HepG2 (cell line): ENCODE data around the gene ZNF48. TPM values are rescaled to one million over a fixed set of nuclear protein-coding genes. Genes with fewer than 3 reads are reported as not detected.
A peak's percentile ranks its signal among the peaks of the same experiment; 100 is the strongest.

Experiments
- ARID4A ChIP-seq: sonication (generic); formaldehyde crosslinking; IDR thresholded peaks from 2 replicates; pipeline ENCODE4 v1.5.0; 2020; ENCODE audit warnings: mild to moderate bottlenecking, missing genetic modification reagents, borderline replicate concordance
- ELF4 ChIP-seq: sonication (generic); formaldehyde crosslinking; IDR thresholded peaks from 2 replicates; pipeline ENCODE4 v1.5.0; 2020; ENCODE audit warnings: missing genetic modification reagents, mild to moderate bottlenecking, moderate library complexity, borderline replicate concordance
- HES4 ChIP-seq: sonication (generic); formaldehyde crosslinking; IDR thresholded peaks from 2 replicates; pipeline ENCODE4 v1.9.0; 2021; ENCODE audit warnings: mild to moderate bottlenecking, missing genetic modification reagents, borderline replicate concordance
- HOXA7 ChIP-seq: sonication (generic); formaldehyde crosslinking; IDR thresholded peaks from 2 replicates; pipeline ENCODE4 v1.8.1; 2022; ENCODE audit warnings: mild to moderate bottlenecking, missing genetic modification reagents, moderate library complexity
- ISX ChIP-seq: sonication (generic); formaldehyde crosslinking; conservative IDR thresholded peaks from 2 replicates; pipeline ENCODE4 v1.5.0; 2020; ENCODE audit warnings: missing genetic modification reagents
- JUNB ChIP-seq: sonication (generic); formaldehyde crosslinking; IDR thresholded peaks from 2 replicates; pipeline ENCODE4 v1.8.0; 2022; ENCODE audit warnings: missing genetic modification reagents, mild to moderate bottlenecking, borderline replicate concordance
- KDM4B ChIP-seq: sonication (generic); formaldehyde crosslinking; IDR thresholded peaks from 2 replicates; pipeline ENCODE4 v1.4.0; 2020; ENCODE audit warnings: missing genetic modification reagents
- MED1 ChIP-seq: sonication (generic); formaldehyde crosslinking; IDR thresholded peaks from 2 replicates; pipeline ENCODE4 v1.4.0; 2020; ENCODE audit warnings: missing genetic modification reagents
- MED8 ChIP-seq: sonication (generic); formaldehyde crosslinking; IDR thresholded peaks from 2 replicates; pipeline ENCODE4 v1.8.1; 2023; ENCODE audit warnings: mild to moderate bottlenecking, missing genetic modification reagents; ENCODE audit not compliant: insufficient replicate concordance
- NFE2L2 ChIP-seq: fragments of 150-350 bp; IDR thresholded peaks from 2 replicates; pipeline ENCODE4 v1.6.1; 2014; ENCODE audit warnings: low read length
- NRL ChIP-seq: sonication (generic); formaldehyde crosslinking; IDR thresholded peaks from 2 replicates; pipeline ENCODE4 v1.5.0; 2020; ENCODE audit warnings: missing genetic modification reagents, mild to moderate bottlenecking, moderate library complexity, borderline replicate concordance
- PAX8 ChIP-seq: sonication (generic); formaldehyde crosslinking; IDR thresholded peaks from 2 replicates; pipeline ENCODE4 v1.8.0; 2022; ENCODE audit warnings: mild to moderate bottlenecking, missing genetic modification reagents, borderline replicate concordance
- RFX3 ChIP-seq: IDR thresholded peaks from 2 replicates; pipeline ENCODE4 v1.6.1; 2016; ENCODE audit warnings: missing biosample characterization, missing genetic modification reagents
- TBX3 ChIP-seq: fragments of 450-650 bp; IDR thresholded peaks from 2 replicates; pipeline ENCODE4 v1.6.1; 2017; ENCODE audit warnings: antibody characterized with exemption, mild to moderate bottlenecking, inconsistent platforms, borderline replicate concordance
- TEAD3 ChIP-seq: optimal IDR thresholded peaks from 2 replicates; pipeline ENCODE3; 2016; ENCODE audit warnings: borderline replicate concordance
- THAP11 ChIP-seq: IDR thresholded peaks from 2 replicates; pipeline ENCODE4 v1.6.1; 2016; ENCODE audit warnings: missing biosample characterization, missing genetic modification reagents
- TOE1 ChIP-seq: sonication (generic); formaldehyde crosslinking; IDR thresholded peaks from 2 replicates; pipeline ENCODE4 v1.4.0; 2020; ENCODE audit warnings: mild to moderate bottlenecking, missing genetic modification reagents
- TRIM22 ChIP-seq: fragments of 450-650 bp; IDR thresholded peaks from 2 replicates; pipeline ENCODE4 v1.6.1; 2017
- ZBTB42 ChIP-seq: sonication (generic); formaldehyde crosslinking; IDR thresholded peaks from 2 replicates; pipeline ENCODE4 v1.5.0; 2020; ENCODE audit warnings: mild to moderate bottlenecking, missing genetic modification reagents
- ZFP41 ChIP-seq: sonication (generic); formaldehyde crosslinking; IDR thresholded peaks from 2 replicates; pipeline ENCODE4 v1.4.0; 2020; ENCODE audit warnings: mild to moderate bottlenecking, missing genetic modification reagents, borderline replicate concordance
- ZFX ChIP-seq: sonication (generic); formaldehyde crosslinking; IDR thresholded peaks from 2 replicates; pipeline ENCODE4 v1.4.0; 2020; ENCODE audit warnings: mild to moderate bottlenecking, low read depth, missing genetic modification reagents, moderate library complexity
- ZNF10 ChIP-seq: sonication (generic); formaldehyde crosslinking; IDR thresholded peaks from 2 replicates; pipeline ENCODE4 v1.4.0; 2020; ENCODE audit warnings: mild to moderate bottlenecking, low read depth, missing genetic modification reagents, borderline replicate concordance
- ZNF383 ChIP-seq: sonication (generic); formaldehyde crosslinking; IDR thresholded peaks from 2 replicates; pipeline ENCODE4 v1.4.0; 2020; ENCODE audit warnings: missing genetic modification reagents, mild to moderate bottlenecking, borderline replicate concordance
- ZNF460 ChIP-seq: sonication (generic); formaldehyde crosslinking; IDR thresholded peaks from 2 replicates; pipeline ENCODE4 v1.5.1; 2020; ENCODE audit warnings: missing genetic modification reagents, mild to moderate bottlenecking, borderline replicate concordance
- ZNF567 ChIP-seq: sonication (generic); formaldehyde crosslinking; IDR thresholded peaks from 2 replicates; pipeline ENCODE4 v1.8.1; 2023; ENCODE audit warnings: mild to moderate bottlenecking, missing genetic modification reagents, borderline replicate concordance
- ZNF766 ChIP-seq: sonication (generic); formaldehyde crosslinking; IDR thresholded peaks from 2 replicates; pipeline ENCODE4 v1.5.0; 2020; ENCODE audit warnings: missing genetic modification reagents, borderline replicate concordance
- polyA plus RNA-seq, 8 experiments: library from polyadenylated mRNA; depleted of rRNA in 3 of 8; stranded (reverse) in 7 of 8; unstranded in 1 of 8; fragments of >200 nt; fragmentation: Illumina TruSeq in 4 of 8; extraction: Trizol in 4 of 8; gene quantifications; 2 replicates each; pipeline versions ENCODE4 v1.2.1 to v1.2.3, GENCODE V29; 2011 to 2016; ENCODE audit warnings: low read depth in 4 of 8, missing spikeins in 1 of 8, mixed read lengths in 1 of 8; ENCODE audit not compliant: insufficient read depth in 1 of 8
- total RNA-seq, 5 experiments: library from RNA; depleted of rRNA; stranded (reverse); fragments of >200 nt; fragmentation: Illumina TruSeq; extraction: Trizol; gene quantifications; 2 replicates each; pipeline ENCODE4 v1.2.3, GENCODE V29; 2016; ENCODE audit warnings: low read depth in 1 of 5

Gene ZNF48
- total and polyA plus RNA-seq, 2 of the 13 experiments (the other 11 are each of a cell fraction or from before 2014, with no cell fraction given), result 9.9 to 12.3 TPM

- TF ChIP-seq KDM4B (CRISPR knock-in tag) (no peak), MED8 (CRISPR knock-in tag) (no peak), ZFP41 (CRISPR knock-in tag) (no peak), ZFX (CRISPR knock-in tag) (no peak), ZNF383 (CRISPR knock-in tag) (no peak), HOXA7 (CRISPR knock-in tag) (no peak), JUNB (no peak), ZNF10 (no peak), ZNF766 (CRISPR knock-in tag) (no peak), HES4 (no peak), NFE2L2 (no peak), TBX3 (peak; percentile 69; the same call in 1 of the 2 replicates), ARID4A (CRISPR knock-in tag) (peak; percentile 66; the same call in 1 of the 2 replicates), MED1 (CRISPR knock-in tag) (peak; percentile 58; the same call in 1 of the 2 replicates), ZNF567 (no peak; the same call in 1 of the 2 replicates), NRL (CRISPR knock-in tag) (no peak), RFX3 (CRISPR knock-in tag) (no peak), ELF4 (no peak; the same call in 1 of the 2 replicates), PAX8 (CRISPR knock-in tag) (no peak), TOE1 (CRISPR knock-in tag) (no peak), ZBTB42 (CRISPR knock-in tag) (no peak), TEAD3 (CRISPR knock-in tag) (peak; percentile 29), ZNF460 (CRISPR knock-in tag) (no peak), TRIM22 (no peak), ISX (no peak), THAP11 (CRISPR knock-in tag) (peak; percentile 87)
These were observed 24.6 kb upstream of the ZNF48 start, which contains the start of gene TBC1D10B (continued) for GRCh38 chr16:30370456-30371247.
